A549 treated with AZD2906 at 1 μM for 4 hours (cell line): ENCODE data around the gene OR2V1. TPM values are rescaled to one million over a fixed set of nuclear protein-coding genes. Genes with fewer than 3 reads are reported as not detected.

Source experiments
- total RNA-seq: library from RNA; stranded (reverse); fragments of 200-300 nt; extraction: Qiagen RNA extraction; gene quantifications from 5 replicates; pipeline ENCODE4 v1.2.3, GENCODE V29; 2022

The OR2V1 gene
- total RNA-seq: not detected in 5 replicates

GRCh38 chr5:181130832-181131496 lies at the start of gene OR2V1:
Gene OR2V1, minus strand, starts transcription at chr5:181131169. Its CDS starts 5,865 bp downstream, at chr5:181125304.

DNA sequence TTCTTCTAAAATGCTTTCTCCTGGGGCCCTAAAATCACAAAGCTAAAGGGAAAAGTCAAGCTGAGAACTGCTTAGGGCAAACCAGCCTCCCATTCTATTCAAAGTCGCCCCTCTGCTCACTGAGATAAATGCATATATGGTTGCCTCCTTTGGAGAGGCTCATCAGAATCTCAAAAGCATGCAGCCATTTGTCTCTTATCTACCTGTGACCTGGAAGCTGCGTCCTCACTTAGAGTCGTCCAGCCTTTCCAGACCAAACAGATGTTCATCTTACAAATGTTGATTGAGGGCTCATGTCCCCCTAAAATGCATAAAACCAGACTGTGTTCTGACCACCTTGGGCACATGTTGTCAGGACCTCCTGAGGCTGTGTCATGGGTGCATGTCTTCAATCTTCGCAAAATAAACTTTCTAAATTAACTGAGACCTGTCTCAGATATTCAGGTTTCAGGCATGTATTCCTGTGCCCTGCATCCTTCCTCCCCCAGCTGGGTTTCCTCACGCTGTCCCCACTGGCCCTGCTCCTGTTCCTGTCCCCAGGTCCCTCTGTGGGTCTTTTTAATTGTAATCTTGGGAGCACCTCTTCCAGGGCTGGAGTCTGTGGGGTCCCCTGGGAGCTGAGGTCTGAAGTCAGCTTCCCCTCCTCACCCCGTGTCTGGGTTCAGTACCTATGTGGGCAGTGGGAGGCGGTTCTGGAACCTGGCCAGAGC lies 16.1 kb upstream of the OR2V1 start, which contains the start of gene OR2V2:
Gene OR2V2 (plus strand): TSS at position 660 of the 710 bp plus-strand sequence. CDS start 7,357 bp downstream, outside the sequence.

Other genes starting within 250 kb of the OR2V1 start
- gene BTNL8, start 232.0 kb downstream of the OR2V1 start, total RNA-seq: 0.06 TPM in 1 of 5 replicates, not detected in the others
- gene BTNL3, start 142.3 kb downstream of the OR2V1 start, total RNA-seq: not detected in 5 replicates
- gene BTNL9, start 90.9 kb downstream of the OR2V1 start, total RNA-seq: 0.70 to 1.1 TPM (median 0.84 TPM) in 5 replicates
- gene OR2V2, start 16.4 kb upstream of the OR2V1 start, total RNA-seq: not detected in 5 replicates
- gene TRIM7, start 74.0 kb upstream of the OR2V1 start, total RNA-seq: 25.9 to 43.9 TPM (median 40.4 TPM) in 5 replicates
- gene TRIM41, start 92.1 kb upstream of the OR2V1 start, total RNA-seq: 21.3 to 28.0 TPM (median 27.3 TPM) in 5 replicates
- gene RACK1, start 112.7 kb upstream of the OR2V1 start, total RNA-seq: 3,364 to 3,884 TPM (median 3,410 TPM) in 5 replicates
- 5.2 to 7.2 TPM (median 5.5 TPM) in 5 replicates for gene TRIM52, start 130.0 kb upstream of the OR2V1 start, total RNA-seq
- gene OR4F3, start 236.1 kb upstream of the OR2V1 start, total RNA-seq: not detected in 5 replicates